HG02973 (cell line): Measurements from ENCODE around the gene FGFR1OP2.

ENCODE experiments used
- ATAC-seq: cut with Tn5 transposase; IDR thresholded peaks from one replicate; pipeline ENCODE4 v1.9.1; 2021; ENCODE audit warnings: moderate library complexity; ENCODE audit not compliant: unreplicated experiment

The FGFR1OP2 gene

GRCh38 chr12:27000961-27001360 lies 62.7 kb downstream of the FGFR1OP2 start:
- no peak for ATAC-seq

- no peak for ATAC-seq
Measured at GRCh38 chr12:27001663-27002062, 63.4 kb downstream of the FGFR1OP2 start.

GRCh38 chr12:27002141-27002540 lies 63.9 kb downstream of the FGFR1OP2 start:
- no peak for ATAC-seq

GRCh38 chr12:27003421-27004381 lies 65.4 kb downstream of the FGFR1OP2 start:
- no peak for ATAC-seq

- ATAC-seq: no peak
Measured at GRCh38 chr12:27005495-27005894, 67.2 kb downstream of the FGFR1OP2 start.

GRCh38 chr12:27006797-27007467 lies 68.7 kb downstream of the FGFR1OP2 start:
- no peak for ATAC-seq

- ATAC-seq: no peak
Measured at GRCh38 chr12:27008081-27008480, 69.8 kb downstream of the FGFR1OP2 start.

- no peak for ATAC-seq
Measured at GRCh38 chr12:27009881-27010301, 71.6 kb downstream of the FGFR1OP2 start.

GRCh38 chr12:27012239-27012981 lies 74.1 kb downstream of the FGFR1OP2 start:
- ATAC-seq: no peak

- no peak for ATAC-seq
Measured at GRCh38 chr12:27012982-27013255, 74.6 kb downstream of the FGFR1OP2 start.

- ATAC-seq: peak; percentile 25
Measured at GRCh38 chr12:27013611-27014084, 75.4 kb downstream of the FGFR1OP2 start.

- ATAC-seq: peak; percentile 72
Measured at GRCh38 chr12:27014085-27014858, 76.0 kb downstream of the FGFR1OP2 start, which contains the start of gene TM7SF3. Gene TM7SF3 (minus strand): TSS chr12:27014384. CDS start chr12:27014168, 216 bp downstream.

- ATAC-seq: no peak
Measured at GRCh38 chr12:27014859-27015729, 76.8 kb downstream of the FGFR1OP2 start.

GRCh38 chr12:27015730-27016076 lies 77.4 kb downstream of the FGFR1OP2 start:
- no peak for ATAC-seq
